HCT116 (cell line): ENCODE data around the gene PLEKHG1. TPM values are rescaled to one million over a fixed set of nuclear protein-coding genes. Genes with fewer than 3 reads are reported as not detected.
A peak's percentile ranks its signal among the peaks of the same experiment; 100 is the strongest.

ENCODE experiments used
- ATAC-seq: fragments of 200-7000 bp; cut with Tn5 transposase; 2 replicates; pipeline ENCODE4 v1.9.1; 2020; ENCODE audit warnings: mild to moderate bottlenecking, moderate library complexity
- BruUV-seq: library from RNA; stranded (reverse); fragments of 400-500 nt; replicated peaks from 2 replicates; lab custom pipeline; 2021; lab: Mats Ljungman, UMichigan
- CTCF ChIA-PET: fragments of 300-600 bp; sonication (Branson Sonifier 250); formaldehyde crosslinking; loops from one replicate; lab custom pipeline; 2021; ENCODE audit warnings: antibody characterized with exemption; lab: Charles Lee
- POLR2A ChIA-PET: fragments of 300-600, 350-600 bp; sonication (Branson Sonifier 250); formaldehyde crosslinking; loops from one replicate; lab custom pipeline; 2021; ENCODE audit warnings: antibody characterized with exemption; lab: Charles Lee
- RAD21 ChIA-PET, 2 experiments: fragments of 300-600 bp; sonication (Branson Sonifier 250); formaldehyde crosslinking; loops; one replicate each; lab custom pipeline; 2023; ENCODE audit warnings: low total read pairs in 2 of 2; ENCODE audit not compliant: uncharacterized antibody in 2 of 2, unreplicated experiment in 2 of 2, low non-redundant PET in 1 of 2; lab: Charles Lee
- DNase-seq: peaks from one replicate; pipeline ENCODE4 v3.0.0-alpha.2; 2010; ENCODE audit warnings: low read depth, low spot score
- H2AFZ ChIP-seq: fragments of 200-600 bp; shearing (Covaris generic), sonication (generic); 2 replicates; pipeline ENCODE4 v1.6.1; 2017; ENCODE audit warnings: low read depth, mixed run types, mixed read lengths, antibody characterized with exemption, low read length; ENCODE audit not compliant: poor library complexity, severe bottlenecking
- H3K27ac ChIP-seq: 2 replicates; pipeline ENCODE4 v1.5.1; 2012; ENCODE audit warnings: low read depth, low read length
- H3K27me3 ChIP-seq: fragments of 200-600 bp; sonication (generic); 2 replicates; pipeline ENCODE4 v1.6.1; 2016; ENCODE audit warnings: mixed run types, low read length, mixed read lengths; ENCODE audit not compliant: insufficient read depth
- H3K36me3 ChIP-seq, 2 experiments: fragments of 200-500 bp in 1 of 2; fragments of 200-600 bp in 1 of 2; sonication (Bioruptor generic) in 1 of 2; sonication (generic) in 1 of 2; 2 replicates each; pipeline versions ENCODE4 v1.5.1 to v1.6.1; 2014 to 2016; ENCODE audit warnings: low read length in 2 of 2, inconsistent platforms in 1 of 2, mixed read lengths in 1 of 2, mixed run types in 1 of 2; ENCODE audit not compliant: insufficient read depth in 2 of 2, control insufficient read depth in 1 of 2
- H3K4me1 ChIP-seq, 2 experiments: fragments of 200-600 bp in 1 of 2; sonication (generic) in 1 of 2; 2 replicates each; pipeline versions ENCODE4 v1.5.1 to v1.6.1; 2012 to 2017; ENCODE audit warnings: low read length in 2 of 2, inconsistent platforms in 1 of 2, mild to moderate bottlenecking in 1 of 2, mixed read lengths in 1 of 2, mixed run types in 1 of 2, moderate library complexity in 1 of 2; ENCODE audit not compliant: insufficient read depth in 2 of 2, control insufficient read depth in 1 of 2
- H3K4me2 ChIP-seq: fragments of 200-600 bp; sonication (generic); 2 replicates; pipeline ENCODE4 v1.6.1; 2017; ENCODE audit warnings: mixed run types, low read length, mixed read lengths
- H3K4me3 ChIP-seq, 2 experiments: fragments of 200-600 bp in 1 of 2; sonication (generic) in 1 of 2; replicated peaks in 1 of 2; 2 replicates each; pipeline ENCODE4 v1.5.1; 2011 to 2016; ENCODE audit warnings: low read length in 2 of 2, control low read depth in 1 of 2, low read depth in 1 of 2, mild to moderate bottlenecking in 1 of 2, mixed read lengths in 1 of 2, mixed run types in 1 of 2
- H3K79me2 ChIP-seq: fragments of 200-600 bp; sonication (generic); 2 replicates; pipeline ENCODE4 v1.6.1; 2017; ENCODE audit warnings: mild to moderate bottlenecking, mixed run types, low read length, moderate library complexity, mixed read lengths; ENCODE audit not compliant: insufficient read depth
- H3K9ac ChIP-seq: fragments of 200-600 bp; sonication (generic); 2 replicates; pipeline ENCODE4 v1.6.1; 2016; ENCODE audit warnings: low read length, mixed read lengths
- H3K9me2 ChIP-seq: fragments of 200-600 bp; sonication (generic), shearing (Covaris generic); 2 replicates; pipeline ENCODE4 v1.6.1; 2017; ENCODE audit warnings: mixed run types, mild to moderate bottlenecking, moderate library complexity; ENCODE audit not compliant: insufficient read depth
- H3K9me3 ChIP-seq, 2 experiments: fragments of 200-500 bp in 1 of 2; fragments of 200-600 bp in 1 of 2; sonication (Bioruptor generic) in 1 of 2; sonication (generic) in 1 of 2; 2 replicates each; pipeline ENCODE4 v1.6.1; 2014 to 2017; ENCODE audit warnings: low read length in 2 of 2, mixed read lengths in 2 of 2, inconsistent platforms in 1 of 2, low read depth in 1 of 2, mild to moderate bottlenecking in 1 of 2, mixed run types in 1 of 2, moderate library complexity in 1 of 2; ENCODE audit not compliant: control insufficient read depth in 1 of 2, insufficient read depth in 1 of 2
- H4K20me1 ChIP-seq: fragments of 200-600 bp; sonication (generic), shearing (Covaris generic); 2 replicates; pipeline ENCODE4 v1.6.1; 2017; ENCODE audit warnings: mixed run types, mild to moderate bottlenecking, moderate library complexity; ENCODE audit not compliant: insufficient read depth
- ATF3 ChIP-seq: IDR thresholded peaks from 2 replicates; pipeline ENCODE4 v1.6.1; 2012
- CBX3 ChIP-seq: IDR thresholded peaks from 2 replicates; pipeline ENCODE4 v1.6.1; 2012; ENCODE audit warnings: low read depth
- CEBPB ChIP-seq: IDR thresholded peaks from 2 replicates; pipeline ENCODE4 v1.6.1; 2012; ENCODE audit warnings: low read depth
- EGR1 ChIP-seq: IDR thresholded peaks from 2 replicates; pipeline ENCODE4 v1.6.1; 2012; ENCODE audit warnings: low read depth
- ELF1 ChIP-seq: IDR thresholded peaks from 2 replicates; pipeline ENCODE4 v1.6.1; 2012; ENCODE audit warnings: low read depth, borderline replicate concordance
- JUND ChIP-seq: IDR thresholded peaks from 2 replicates; pipeline ENCODE4 v1.6.1; 2012
- POLR2A ChIP-seq: IDR thresholded peaks from 2 replicates; pipeline ENCODE4 v1.7.0; 2011; ENCODE audit warnings: borderline replicate concordance; ENCODE audit not compliant: insufficient read depth, insufficient read length; ENCODE audit errors: extremely low read depth
- RAD21 ChIP-seq: IDR thresholded peaks from 2 replicates; pipeline ENCODE4 v1.6.1; 2012; ENCODE audit warnings: low read depth, mild to moderate bottlenecking
- SP1 ChIP-seq: IDR thresholded peaks from 2 replicates; pipeline ENCODE4 v1.6.1; 2012; ENCODE audit warnings: low read depth
- SRF ChIP-seq: IDR thresholded peaks from 2 replicates; pipeline ENCODE4 v1.6.1; 2012; ENCODE audit warnings: low read depth
- TCF7L2 ChIP-seq: IDR thresholded peaks from 2 replicates; pipeline ENCODE4 v1.7.0; 2011; ENCODE audit warnings: borderline replicate concordance, inconsistent platforms; ENCODE audit not compliant: insufficient read depth, insufficient read length; ENCODE audit errors: extremely low read depth
- ZBTB33 ChIP-seq: IDR thresholded peaks from 2 replicates; pipeline ENCODE4 v1.6.1; 2011; ENCODE audit warnings: mild to moderate bottlenecking, low read length, moderate library complexity; ENCODE audit not compliant: insufficient replicate concordance; ENCODE audit errors: extremely low read depth
- ZFX ChIP-seq: fragments of 450-650 bp; IDR thresholded peaks from 2 replicates; pipeline ENCODE4 v1.6.1; 2017
- intact Hi-C: fragments of 100-400 bp; cut with micrococcal nuclease; formaldehyde crosslinking; loops from 2 replicates; pipeline ENCODE4 v1.10.0; 2022
- total RNA-seq: library from RNA; stranded (reverse); gene quantifications from one replicate; pipeline ENCODE4 v1.2.1, GENCODE V29; 2021; ENCODE audit not compliant: unreplicated experiment

The PLEKHG1 gene
- total RNA-seq, 1 experiment from 2014 or later, result 10.4 TPM

GRCh38 chr6:150598858-150599198, 857 bp upstream of the PLEKHG1 start (continued):
- no peak for TF ChIP-seq ATF3
- no peak for TF ChIP-seq ZFX
- TF ChIP-seq ZBTB33, result no peak
- no peak for TF ChIP-seq CBX3
- TF ChIP-seq SP1, result no peak
- TF ChIP-seq SRF, result no peak
- TF ChIP-seq POLR2A, result no peak
- TF ChIP-seq CEBPB, result no peak
- TF ChIP-seq TCF7L2, result no peak

GRCh38 chr6:150600010-150600300, 270 bp downstream of the PLEKHG1 start:
- no peaks in the 10 kb centered on the region for H3K9me2 ChIP-seq
- H3K27me3 ChIP-seq, result no peaks in the 10 kb centered on the region
- H3K27ac ChIP-seq, result peak overlapping the region; percentile 46; the same call in 1 of the 2 replicates
- no peak for DNase-seq
- peaks cover 4 to 13% of the 10 kb centered on the region in 2 experiments; a peak in 2 of 4 replicates for H3K4me1 ChIP-seq
- no peak overlapping the region for H2AFZ ChIP-seq
- peak overlapping the region; percentile 52 for H3K9ac ChIP-seq
- H3K4me2 ChIP-seq, result peak overlapping the region; percentile 90
- H3K9me3 ChIP-seq, result no peaks in the 10 kb centered on the region
- H4K20me1 ChIP-seq, result no peaks in the 10 kb centered on the region
- ChIA-PET POLR2A (interaction anchor here (1.1 kb wide), 1 partner anchor 215 kb away, joined by 4 read pairs; no protein-coding TSS in a partner anchor), CTCF (interaction anchor here (1.1 to 2.9 kb wide), 3 partner anchors 10 to 218 kb away, joined by 3 to 18 read pairs (median 4); no protein-coding TSS in a partner anchor), RAD21 (interaction anchor here in 1 of 2 experiments (1.4 kb wide), 2 partner anchors 182 to 214 kb away, joined by 3 to 4 read pairs; no protein-coding TSS in a partner anchor)
- intact Hi-C loops, result loop anchor here (2.0 kb wide), 1 partner anchor 181 kb away; no protein-coding TSS in a partner anchor
- BruUV-seq, result no TSS peak
- H3K4me3 ChIP-seq, result peak overlapping the region; percentile 61 to 72
- H3K36me3 ChIP-seq, result no peaks in the 10 kb centered on the region
- no peak for TF ChIP-seq TCF7L2
- no peak for TF ChIP-seq CEBPB
- TF ChIP-seq JUND, result no peak
- no peak for TF ChIP-seq EGR1
- TF ChIP-seq ZFX, result peak; percentile 49; the same call in 1 of the 2 replicates
- TF ChIP-seq ELF1, result no peak
- TF ChIP-seq RAD21, result no peak
- H3K79me2 ChIP-seq, result no peaks in the 10 kb centered on the region
- ATAC-seq, result no peak
